Measurements from ENCODE around the gene DLG1.

The DLG1 gene

DNA sequence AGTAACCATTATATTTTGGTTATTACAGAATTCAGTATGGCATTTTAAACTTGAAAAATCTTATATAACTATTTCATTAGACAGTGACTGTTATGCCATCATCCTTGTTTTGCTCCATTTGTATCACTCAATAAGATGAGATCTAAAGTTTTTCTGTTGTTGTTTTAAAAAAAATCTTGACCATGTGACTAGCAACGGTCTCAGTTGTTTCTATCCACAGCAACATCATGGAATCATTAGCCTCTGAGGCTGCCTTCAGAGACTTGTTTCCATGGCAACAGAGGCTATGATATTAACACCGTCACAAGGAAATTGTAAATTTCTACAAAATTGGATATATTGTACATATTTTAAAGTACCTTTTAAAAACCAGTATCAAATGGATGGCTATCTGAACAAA, 129.8 kb downstream of the DLG1 start:
- DNase-seq (ENCODE audit: low read depth in 2 of 2) = peak; percentile 64 to 66
- TF ChIP-seq, protein P1, sequence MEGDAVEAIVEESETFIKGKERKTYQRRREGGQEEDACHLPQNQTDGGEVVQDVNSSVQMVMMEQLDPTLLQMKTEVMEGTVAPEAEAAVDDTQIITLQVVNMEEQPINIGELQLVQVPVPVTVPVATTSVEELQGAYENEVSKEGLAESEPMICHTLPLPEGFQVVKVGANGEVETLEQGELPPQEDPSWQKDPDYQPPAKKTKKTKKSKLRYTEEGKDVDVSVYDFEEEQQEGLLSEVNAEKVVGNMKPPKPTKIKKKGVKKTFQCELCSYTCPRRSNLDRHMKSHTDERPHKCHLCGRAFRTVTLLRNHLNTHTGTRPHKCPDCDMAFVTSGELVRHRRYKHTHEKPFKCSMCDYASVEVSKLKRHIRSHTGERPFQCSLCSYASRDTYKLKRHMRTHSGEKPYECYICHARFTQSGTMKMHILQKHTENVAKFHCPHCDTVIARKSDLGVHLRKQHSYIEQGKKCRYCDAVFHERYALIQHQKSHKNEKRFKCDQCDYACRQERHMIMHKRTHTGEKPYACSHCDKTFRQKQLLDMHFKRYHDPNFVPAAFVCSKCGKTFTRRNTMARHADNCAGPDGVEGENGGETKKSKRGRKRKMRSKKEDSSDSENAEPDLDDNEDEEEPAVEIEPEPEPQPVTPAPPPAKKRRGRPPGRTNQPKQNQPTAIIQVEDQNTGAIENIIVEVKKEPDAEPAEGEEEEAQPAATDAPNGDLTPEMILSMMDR (IDR thresholded peaks at IDR 0.05; ENCODE audit: low read depth, low read length) = no peak

DNA sequence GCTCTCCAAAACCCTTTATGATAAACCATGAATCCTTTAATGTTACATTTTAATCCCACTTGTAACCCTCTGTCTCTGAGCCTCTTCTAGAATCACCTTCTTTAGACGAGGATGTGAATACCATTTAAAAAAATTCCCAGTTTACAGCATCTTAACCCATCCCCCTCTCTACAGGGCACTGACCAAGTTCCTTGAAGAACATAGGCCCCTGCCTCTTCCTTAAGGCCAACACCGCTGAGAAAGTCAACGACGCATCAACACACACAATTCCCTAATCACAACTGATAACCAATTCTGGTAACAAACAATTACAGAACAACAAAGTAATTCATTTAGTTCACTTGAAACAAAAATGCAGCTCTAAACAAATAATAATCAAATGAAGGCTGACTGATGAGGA, 130.3 kb downstream of the DLG1 start:
- DNase-seq (ENCODE audit: low read depth in 2 of 2) = no peak
- TF ChIP-seq, protein P1 (IDR thresholded peaks at IDR 0.05; ENCODE audit: low read depth, low read length) = no peak
- H3K4me3 ChIP-seq (replicated peaks in 1 of 2; ENCODE audit: low read depth in 2 of 2, low read length in 2 of 2) = no peak overlapping the region

More for the DNA sequence above, 129.8 kb downstream of the DLG1 start:
- H3K4me3 ChIP-seq (replicated peaks in 1 of 2; ENCODE audit: low read depth in 2 of 2, low read length in 2 of 2) = no peak overlapping the region

DNA sequence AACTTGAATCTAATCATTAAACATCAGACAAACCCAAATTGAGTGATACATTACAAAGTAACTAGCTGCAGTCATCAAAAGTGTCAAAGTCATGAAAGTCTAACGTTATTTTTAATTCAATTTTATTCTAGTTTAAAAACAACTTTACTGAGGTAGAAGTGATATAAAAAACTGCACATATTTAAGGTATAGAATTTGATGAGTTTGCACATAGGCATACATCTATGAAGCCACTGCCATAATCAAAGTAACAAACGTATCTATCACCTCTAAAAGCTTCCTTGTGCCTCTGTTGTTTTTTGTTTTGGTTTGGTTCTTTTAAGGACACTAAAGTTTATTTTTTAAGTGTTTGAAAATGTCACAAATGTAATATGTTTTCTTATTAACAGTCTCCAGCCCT, 130.9 kb downstream of the DLG1 start:
- no peak overlapping the region for H3K4me3 ChIP-seq (replicated peaks in 1 of 2; ENCODE audit: low read depth in 2 of 2, low read length in 2 of 2)
- TF ChIP-seq, protein P1 (IDR thresholded peaks at IDR 0.05; ENCODE audit: low read depth, low read length) = no peak
- no peak for DNase-seq (ENCODE audit: low read depth in 2 of 2)

DNA sequence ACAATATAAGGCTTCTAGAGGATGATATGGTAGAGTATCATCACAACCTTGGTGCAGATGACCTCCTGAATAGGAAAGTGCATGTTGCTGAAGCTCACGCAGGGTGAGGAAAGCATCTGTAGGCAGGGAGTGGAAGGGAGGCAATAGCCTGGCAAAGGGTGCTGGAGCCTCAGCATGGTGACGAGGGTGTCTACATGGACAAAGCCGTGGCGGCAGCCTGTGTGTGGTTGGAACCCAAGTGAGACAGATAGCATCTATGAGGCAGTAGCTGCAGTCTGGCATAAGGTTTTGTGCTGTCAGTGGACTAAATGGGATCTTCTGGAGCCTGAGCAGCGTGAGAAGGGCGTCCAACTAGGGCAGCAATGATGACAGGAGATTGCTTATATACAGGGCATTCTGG, 132.5 kb downstream of the DLG1 start:
- no peak overlapping the region for H3K4me3 ChIP-seq (replicated peaks in 1 of 2; ENCODE audit: low read depth in 2 of 2, low read length in 2 of 2)
- TF ChIP-seq, protein P1 (IDR thresholded peaks at IDR 0.05; ENCODE audit: low read depth, low read length) = no peak
- no peak for DNase-seq (ENCODE audit: low read depth in 2 of 2)

DNA sequence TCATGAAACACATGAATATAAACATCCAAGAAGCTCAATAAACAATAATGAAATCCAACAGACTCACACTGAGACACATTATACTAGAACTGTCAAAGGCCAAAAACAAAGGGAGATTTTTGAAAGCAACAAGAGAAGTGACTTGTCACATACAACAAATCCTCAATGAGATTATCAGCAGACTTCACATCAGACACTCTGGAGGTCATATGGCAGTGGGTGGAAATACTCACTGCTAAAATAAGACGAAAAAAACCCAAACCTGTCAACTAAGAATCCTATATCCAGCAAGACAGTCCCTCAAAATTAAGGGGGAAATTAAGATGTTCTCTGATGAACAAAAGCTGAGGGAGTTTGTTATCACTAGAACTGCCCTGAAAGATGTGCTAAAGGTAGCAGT, 143.4 kb downstream of the DLG1 start:
- no peak overlapping the region for H3K4me3 ChIP-seq (replicated peaks in 1 of 2; ENCODE audit: low read depth in 2 of 2, low read length in 2 of 2)
- TF ChIP-seq, protein P1 (IDR thresholded peaks at IDR 0.05; ENCODE audit: low read depth, low read length) = no peak
- no peak for DNase-seq (ENCODE audit: low read depth in 2 of 2)

DNA sequence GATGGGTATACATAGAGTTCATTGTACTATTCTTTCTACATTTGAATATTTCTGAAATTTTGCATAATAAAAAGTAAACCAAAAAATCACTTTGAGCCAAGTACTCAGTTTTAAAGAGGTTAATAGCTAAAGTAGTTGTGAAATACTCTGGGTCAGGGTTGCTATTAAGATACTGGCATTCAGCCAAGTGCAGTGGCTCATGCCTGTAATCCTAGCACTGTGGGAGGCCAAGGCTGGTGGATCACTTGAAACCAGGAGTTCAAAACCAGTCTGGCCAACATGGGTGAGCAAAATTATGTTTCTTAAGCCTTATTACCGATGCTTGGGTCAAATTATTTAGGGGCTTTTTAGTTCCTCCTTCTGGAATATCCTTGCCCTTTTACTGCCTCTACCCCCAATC, 146.8 kb downstream of the DLG1 start:
- no peak overlapping the region for H3K4me3 ChIP-seq (replicated peaks in 1 of 2; ENCODE audit: low read depth in 2 of 2, low read length in 2 of 2)
- peak; percentile 86 to 89 for DNase-seq (ENCODE audit: low read depth in 2 of 2)
- TF ChIP-seq, protein P1 (IDR thresholded peaks at IDR 0.05; ENCODE audit: low read depth, low read length) = no peak

DNA sequence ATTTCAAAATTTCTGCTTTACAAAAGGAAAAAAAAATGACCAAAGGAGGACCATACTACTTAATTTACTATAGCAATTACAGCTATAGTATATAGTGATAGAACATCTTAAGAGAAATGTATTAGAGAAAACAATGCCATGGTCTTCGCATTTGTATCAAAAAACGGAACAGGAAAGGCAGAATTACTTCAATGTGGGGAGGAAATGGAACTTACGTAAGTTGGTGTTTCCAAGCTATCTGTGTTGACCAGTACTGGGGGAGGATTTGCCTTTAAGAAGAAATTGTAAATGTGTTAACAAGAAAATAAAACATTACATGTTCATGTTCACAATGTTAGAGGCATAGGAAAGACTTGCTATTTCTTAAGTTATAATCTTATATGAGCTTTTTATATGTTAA, 148.9 kb downstream of the DLG1 start:
- no peak overlapping the region for H3K4me3 ChIP-seq (replicated peaks in 1 of 2; ENCODE audit: low read depth in 2 of 2, low read length in 2 of 2)
- no peak for DNase-seq (ENCODE audit: low read depth in 2 of 2)
- TF ChIP-seq, protein P1 (IDR thresholded peaks at IDR 0.05; ENCODE audit: low read depth, low read length) = no peak
